HG03565 (cell line): ENCODE results near the gene SLC6A1.
"Not testable (repeated sequence)": the region's sequence is repeated elsewhere in the genome, so short reads cannot be mapped to it uniquely, and the experiment has no call there.

Source experiments
- ATAC-seq: cut with Tn5 transposase; IDR thresholded peaks from one replicate; pipeline ENCODE4 v1.9.1; 2021; ENCODE audit warnings: mild to moderate bottlenecking, moderate library complexity; ENCODE audit not compliant: unreplicated experiment

Gene SLC6A1

DNA sequence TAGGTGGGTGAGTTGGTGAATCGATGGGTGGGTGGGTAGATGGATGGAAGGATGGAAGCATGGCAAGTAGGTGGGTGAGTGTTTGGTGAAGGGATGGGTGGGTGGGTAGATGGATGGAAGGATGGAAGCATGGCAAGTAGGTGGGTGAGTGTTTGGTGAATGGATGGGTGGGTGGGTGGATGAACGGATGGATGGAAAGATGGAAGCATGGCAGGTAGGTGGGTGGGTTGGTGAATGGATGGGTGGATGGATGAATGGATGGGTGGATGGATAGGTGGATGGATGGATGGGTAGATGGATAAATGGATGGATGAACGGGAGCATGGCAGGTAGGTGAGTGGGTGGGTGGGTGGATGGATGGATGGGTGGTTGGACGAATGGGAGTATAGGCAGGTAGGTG, 65.1 kb downstream of the SLC6A1 start:
- no peak for ATAC-seq

DNA sequence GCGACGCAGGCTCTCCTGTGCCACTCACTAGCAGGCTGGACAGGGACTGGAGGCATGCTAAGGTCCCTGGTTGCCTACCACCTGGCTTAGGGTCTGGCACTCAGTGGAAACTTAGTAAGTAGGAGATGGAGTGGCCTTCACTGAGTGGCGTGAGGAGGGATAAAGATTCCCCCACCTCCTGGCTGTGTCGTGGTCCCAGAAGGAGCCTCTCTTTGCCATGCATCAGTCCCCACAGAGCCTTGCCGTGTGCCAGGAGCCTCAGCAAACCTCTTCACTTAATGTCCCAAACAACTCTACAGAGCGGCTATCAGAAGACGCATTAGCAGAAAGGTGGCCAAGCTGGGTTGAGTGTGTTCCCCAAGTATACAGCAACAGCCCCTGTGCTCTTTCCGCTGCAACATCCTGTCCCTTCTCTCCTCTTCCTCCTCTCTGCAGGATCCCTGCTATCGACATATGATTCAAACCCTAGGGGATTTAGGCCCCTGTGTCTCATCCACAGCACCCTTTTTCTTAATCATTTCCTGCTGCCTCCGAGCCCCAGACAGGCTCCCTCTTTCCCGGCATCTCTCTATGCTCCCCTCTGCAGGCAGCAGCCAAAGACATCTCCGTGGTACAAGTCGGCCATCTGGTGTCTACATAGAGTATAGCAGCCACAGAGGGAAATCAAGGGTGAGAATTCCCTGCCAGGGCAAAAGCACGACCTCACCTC, 66.7 kb downstream of the SLC6A1 start:
- ATAC-seq = no peak

DNA sequence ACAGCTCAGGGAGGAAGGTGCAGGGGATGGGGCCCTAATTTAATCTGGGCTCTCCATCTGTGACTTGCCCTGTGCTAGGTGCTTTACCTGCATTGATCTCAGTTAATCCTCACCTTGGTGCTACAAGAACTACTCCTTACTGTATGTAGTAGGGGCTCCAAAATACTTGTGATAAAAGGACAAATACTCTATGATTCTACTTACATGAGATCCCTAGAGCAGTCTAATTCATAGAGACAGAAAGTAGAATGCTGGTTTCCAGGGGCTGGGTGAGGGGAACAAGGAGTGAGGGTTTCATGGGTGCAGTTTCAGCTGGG, 67.2 kb downstream of the SLC6A1 start:
- no peak for ATAC-seq

DNA sequence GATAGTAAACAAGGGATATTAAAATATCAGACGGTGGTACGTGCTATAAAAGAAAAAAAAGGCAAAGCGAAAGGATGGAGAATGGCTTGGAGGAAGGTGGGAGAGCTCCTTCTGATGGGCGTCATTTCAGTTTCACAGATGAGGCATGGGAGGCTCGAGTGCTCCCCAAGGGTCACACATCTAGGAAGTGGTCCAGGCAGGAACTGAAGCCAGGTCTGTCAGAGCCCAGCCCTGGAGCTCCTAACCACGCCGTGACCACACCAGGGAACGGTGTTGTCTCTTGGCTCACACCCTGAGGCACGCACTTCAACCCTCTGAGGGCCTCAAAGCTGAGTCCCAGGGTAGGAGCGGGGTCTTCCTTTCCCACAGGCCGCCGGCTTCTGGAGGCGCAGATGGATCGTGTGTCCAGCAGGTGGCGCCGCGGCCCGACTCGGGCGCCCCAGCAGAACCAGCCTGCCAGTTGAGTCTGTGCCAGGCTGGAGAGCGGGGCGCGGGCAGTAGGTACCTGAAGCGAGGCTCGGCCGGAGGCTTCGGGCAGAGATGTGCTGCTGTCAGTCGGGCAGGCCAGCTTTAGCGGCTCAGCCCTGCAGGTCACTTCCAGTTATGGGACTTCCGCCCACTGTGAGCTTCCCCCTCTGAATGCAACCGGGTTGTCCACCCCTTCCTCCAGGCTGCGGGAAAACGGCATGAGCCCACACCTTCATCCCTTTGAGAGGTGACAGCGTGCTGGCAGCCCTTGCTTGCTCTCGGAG, 68.1 kb downstream of the SLC6A1 start:
- no peak for ATAC-seq

DNA sequence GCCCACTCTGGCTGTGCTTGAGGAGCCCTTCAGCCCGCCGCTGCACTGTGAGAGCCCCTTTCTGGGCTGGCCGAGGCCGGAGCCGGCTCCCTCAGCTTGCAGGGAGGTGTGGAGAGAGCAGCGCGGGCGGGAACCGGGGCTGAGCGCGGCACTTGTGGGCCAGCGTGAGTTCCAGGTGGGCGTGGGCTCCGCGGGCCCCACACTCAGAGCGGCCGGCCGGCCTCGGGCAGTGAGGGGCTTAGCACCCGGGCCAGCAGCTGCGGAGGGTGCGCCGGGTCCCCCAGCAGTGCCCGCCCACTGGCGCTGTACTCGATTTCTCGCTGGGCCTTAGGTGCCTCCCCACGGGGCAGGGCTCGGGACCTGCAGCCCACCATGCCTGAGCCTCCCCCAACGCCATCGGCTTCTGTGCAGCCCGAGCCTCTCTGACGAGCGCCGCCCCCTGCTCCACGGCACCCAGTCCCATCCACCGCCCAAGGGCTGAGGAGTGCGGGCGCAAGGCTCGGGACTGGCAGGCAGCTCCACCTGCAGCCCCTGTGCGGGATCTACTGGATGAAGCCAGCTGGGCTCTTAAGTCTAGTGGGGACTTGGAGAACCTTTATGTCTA, 68.8 kb downstream of the SLC6A1 start:
- ATAC-seq = not testable (repeated sequence)

DNA sequence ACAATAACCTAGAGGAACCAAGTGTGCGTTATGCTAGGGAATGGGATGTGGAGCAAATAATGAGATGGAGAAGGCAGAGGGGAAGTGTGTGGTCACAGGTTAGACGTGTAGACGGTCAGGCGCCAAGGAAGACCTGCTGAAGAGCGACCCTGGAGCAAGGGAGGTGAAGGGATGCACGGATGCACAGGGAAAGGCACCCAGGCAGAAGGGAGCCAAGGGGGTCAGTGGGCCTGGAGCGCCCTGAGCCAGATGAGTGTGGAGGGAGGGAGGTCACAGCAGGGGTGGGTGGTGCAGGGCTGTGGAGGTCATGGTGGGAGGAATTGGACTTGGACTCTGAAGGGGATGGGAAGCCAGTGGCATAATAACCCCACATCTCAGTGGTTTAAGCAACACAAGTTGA, 70.2 kb downstream of the SLC6A1 start:
- no peak for ATAC-seq

DNA sequence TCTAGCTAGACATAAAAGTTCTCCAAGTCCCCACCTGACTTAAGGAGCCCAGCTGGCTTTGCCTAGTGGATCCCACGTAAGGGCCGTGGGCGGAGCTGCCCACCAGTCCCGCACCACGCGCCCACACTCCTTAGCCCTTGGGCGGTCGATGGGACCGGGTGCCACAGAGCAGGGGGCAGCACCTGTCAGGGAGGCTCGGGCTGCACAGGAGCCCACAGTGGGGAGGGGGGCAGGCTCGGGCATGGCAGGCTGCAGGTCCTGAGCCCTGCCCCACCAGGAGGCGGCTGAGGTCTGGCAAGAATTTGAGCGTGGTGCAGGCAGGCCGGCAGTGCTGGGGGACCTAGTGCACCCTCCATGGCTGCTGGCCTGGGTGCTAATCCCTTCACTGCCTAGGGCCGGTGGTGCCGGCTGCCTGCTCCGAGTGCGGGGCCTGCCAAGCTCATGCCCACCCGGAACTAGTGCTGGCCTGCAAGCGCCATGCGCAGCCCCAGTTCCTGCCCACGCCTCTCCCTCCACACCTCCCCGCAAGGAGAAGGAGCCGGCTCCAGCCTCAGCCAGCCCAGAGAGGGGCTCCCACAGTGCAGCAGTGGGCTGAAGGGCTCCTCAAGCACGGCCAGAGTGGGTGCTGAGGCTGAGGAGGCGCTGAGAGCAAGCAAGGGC, 78.7 kb downstream of the SLC6A1 start:
- no peak for ATAC-seq

DNA sequence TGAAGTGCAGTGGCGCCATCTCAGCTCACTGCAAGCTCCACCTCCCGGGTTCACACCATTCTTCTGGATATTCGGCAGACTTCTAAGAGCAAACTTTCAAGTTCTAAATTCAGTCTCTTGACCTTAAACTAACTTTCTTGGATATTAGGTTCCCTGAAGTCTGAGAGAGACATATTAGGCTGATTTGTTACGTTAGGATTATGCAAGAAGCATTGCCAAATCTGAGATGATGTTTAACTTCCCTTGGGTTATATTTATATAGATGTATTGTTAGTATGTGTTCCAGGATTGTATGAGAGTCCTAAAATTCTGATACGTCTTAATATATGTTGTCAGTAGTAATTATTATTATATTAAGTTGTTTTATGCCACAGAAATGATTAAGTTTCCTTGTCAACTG, 80.1 kb downstream of the SLC6A1 start:
- no peak for ATAC-seq

DNA sequence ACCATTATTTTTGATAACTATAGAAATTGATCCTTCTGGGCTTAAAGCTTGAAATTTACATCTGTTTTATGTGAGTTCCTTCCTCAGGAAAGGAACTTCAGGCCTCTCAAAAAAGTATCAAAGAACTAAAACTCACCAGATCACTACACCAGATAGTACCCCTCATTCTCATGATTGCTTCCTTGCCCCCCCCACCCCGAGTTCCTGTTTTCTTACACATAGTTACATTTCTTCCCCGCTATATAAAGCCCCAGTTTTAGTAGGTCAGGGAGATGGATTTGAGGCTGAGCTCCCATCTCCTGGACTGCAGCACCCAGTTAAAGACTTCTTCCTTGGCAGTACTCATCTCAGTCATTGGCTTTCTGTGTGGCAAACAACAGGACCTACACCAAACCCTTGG, 81.5 kb downstream of the SLC6A1 start:
- no peak for ATAC-seq

DNA sequence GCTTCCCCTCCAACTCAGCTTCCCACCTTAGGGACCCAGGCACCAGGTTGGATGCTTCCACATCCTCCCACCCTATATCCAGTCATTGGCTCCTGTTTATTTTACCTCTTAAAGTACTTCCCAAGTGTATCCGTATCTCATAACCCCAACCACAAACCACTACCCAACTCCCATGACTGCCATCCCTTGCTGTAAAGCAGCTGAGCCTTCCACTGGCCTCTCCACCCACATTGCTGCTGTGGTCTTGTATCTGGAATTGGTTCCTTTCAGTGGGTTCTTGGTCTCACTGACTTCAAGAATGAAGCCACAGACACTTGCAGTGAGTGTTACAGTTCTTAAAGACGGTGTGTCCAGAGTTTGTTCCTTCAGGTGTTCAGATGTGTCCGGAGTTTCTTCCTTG, 81.9 kb downstream of the SLC6A1 start:
- ATAC-seq = no peak

DNA sequence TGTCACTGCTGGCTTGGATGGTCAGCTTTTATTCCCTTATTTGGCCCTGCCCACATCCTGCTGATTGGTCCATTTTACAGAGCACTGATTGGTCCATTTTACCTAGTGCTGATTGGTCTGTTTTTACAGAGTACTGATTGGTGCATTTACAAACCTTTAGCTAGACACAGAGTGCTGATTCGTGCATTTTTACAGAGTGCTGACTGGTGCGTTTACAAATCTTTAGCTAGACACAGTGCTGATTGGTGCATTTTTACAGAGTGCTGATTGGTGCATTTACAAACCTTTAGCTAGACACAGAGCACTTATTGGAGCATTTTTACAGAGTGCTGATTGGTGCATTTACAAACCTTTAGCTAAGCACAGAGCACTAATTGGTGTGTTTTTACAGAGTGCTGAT, 82.6 kb downstream of the SLC6A1 start:
- not testable (repeated sequence) for ATAC-seq

DNA sequence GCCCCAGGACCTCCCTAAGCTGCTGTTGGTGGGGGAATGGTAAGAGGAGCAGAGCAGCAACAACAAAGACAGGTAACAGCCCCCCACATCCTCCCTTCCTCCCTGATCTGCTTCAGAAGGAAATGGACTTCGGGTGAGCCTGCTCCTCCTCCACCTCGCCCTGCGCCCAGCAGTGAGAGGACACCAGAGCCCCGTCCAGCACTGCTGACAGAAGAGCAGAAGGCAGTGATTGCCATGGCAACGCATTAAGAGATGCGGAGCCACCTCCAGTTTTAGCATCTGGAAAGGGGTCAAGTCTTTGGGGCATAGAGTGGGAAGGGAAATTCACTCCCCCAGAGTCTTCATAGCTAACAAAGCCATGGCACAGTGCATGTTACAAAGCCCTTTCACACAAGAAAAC, 84.2 kb downstream of the SLC6A1 start:
- ATAC-seq = no peak

DNA sequence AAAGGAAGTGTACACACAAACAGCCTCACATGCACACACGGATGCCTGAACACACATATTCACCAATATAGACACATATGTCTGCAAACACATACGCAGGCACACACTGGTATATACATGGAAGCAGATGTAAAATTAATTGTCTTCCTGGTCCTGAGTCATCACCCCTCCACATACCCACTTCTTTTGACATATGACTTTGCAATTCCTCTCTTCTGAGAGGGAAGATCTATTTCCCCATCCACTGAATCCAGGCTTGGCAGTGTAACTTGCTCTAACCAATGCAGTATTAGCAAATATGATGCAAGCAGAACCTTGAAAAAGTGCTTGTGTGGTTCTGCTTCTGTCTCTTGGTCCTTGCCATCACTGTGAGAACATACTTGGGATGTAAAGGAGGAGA, 84.9 kb downstream of the SLC6A1 start:
- ATAC-seq = no peak

DNA sequence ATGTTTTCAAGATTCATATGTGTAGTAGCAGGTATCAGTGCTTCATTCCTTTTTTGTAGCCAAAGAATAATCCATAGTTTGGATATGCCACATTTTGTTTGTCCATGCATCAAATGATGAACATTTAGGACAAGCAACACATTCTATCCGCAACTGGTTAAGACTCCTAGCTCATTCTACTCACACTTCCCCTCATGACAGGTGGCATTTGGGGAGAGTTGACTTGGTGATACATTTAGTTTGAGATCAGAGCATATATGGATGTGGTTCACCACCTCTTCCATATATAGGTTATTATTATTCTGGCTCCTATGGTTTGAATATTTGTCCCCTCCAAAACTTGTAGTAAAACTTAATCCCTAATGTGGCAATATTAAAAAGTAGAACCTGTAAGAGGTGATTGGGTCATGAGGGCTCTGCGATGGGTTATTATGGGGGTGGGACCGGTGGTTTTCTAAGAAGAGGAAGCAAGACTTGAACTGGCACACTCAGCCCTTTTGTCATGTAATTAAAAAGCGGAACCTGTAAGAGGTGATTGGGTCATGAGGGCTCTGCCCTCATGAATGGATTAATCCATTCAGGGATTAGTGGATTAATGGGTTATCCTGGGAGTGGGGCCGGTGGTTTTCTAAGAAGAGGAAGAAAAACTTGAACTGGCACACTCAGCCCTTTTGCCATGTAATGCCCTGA, 86.4 kb downstream of the SLC6A1 start:
- ATAC-seq = no peak

DNA sequence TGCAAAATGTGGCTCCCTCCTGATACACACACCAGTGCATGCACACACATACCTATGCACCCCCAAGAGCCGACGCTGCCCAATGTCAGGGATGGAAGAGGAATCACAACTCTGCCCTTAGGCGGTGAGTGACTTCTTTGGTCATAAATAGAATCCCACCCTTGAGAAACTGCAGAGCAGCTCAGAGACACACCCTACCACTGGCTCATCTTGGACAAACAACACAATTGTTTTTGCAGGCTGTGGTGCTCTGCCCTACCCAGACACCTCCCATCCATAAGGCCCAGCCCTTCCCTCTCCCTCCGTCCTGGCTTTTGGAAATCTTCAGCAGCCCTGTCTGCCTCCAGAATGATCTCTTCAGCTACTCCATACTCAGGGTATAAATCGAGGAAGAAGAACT, 87.9 kb downstream of the SLC6A1 start:
- ATAC-seq = no peak

DNA sequence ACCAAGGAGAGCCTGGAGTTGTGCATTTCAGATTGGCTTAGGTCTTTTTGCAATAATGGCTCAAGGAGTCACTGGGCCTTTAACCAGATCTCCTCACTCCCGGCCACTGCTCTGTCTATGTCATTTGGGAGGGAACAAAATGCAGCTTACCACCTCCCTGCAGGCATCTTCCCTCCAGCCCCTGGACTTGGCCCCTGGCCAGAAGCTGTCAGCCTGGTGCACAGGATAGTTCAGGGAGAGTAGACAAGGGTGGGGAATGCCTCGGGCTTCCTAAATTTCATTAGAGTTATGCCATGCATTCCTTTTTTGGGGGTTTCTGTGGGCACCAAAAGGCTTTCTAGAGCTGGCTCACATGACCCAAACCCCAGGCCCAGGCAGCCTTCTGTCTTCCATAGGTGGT, 91.5 kb downstream of the SLC6A1 start:
- no peak for ATAC-seq

DNA sequence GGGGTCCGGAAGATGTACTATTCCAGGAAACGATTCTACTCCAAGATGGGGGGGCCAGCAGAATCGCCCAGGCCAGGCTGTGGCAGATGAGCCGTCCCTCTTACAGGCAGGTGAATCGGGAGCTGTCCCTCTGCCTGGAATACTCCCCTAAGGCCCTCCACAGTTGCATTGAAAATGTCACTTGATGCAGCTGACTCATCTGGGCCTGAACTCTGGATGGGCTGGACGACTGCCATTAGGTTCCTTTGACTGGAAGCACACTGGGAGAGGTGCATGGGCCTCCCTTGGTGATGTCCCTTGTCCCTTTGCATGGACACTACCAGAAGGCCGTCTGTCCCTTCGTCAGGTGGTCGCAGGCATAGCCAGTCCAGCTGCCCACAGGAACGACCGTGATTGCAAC, 92.1 kb downstream of the SLC6A1 start:
- ATAC-seq = no peak

DNA sequence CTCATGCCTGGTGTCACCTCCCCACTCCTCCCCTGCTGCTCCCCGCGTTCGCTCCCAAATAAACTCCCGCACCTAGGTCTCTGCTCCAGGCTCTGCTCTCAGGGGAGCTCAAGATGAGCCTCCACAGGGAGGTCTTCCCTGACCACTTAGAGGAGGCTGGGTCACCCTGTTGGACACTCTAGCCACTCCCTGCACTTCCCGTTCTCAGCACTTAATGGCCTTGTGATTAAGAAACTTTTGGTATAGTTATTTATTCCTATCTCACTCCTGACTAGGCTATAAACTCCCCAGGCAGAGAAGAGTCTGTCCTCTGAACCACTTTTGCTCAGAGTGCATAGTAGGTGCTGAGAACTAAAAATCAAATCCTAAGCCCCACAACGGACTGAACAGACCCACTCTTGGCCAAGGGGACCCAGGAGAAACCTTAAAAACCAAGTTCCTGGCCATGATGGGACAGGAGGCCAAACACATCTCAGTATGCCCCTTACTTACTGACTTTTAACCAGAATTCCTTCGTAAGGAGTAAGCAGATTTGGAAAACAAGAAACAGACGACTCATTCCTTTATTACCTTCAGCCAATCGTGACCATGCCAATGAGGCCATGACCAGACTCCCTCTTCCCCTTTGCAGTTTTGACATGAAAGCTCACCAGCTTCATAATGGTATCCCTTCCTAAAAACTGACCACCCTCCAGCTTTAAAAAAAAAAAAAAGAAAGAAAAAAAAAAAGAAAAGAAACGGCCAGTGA, 92.7 kb downstream of the SLC6A1 start:
- ATAC-seq = no peak

DNA sequence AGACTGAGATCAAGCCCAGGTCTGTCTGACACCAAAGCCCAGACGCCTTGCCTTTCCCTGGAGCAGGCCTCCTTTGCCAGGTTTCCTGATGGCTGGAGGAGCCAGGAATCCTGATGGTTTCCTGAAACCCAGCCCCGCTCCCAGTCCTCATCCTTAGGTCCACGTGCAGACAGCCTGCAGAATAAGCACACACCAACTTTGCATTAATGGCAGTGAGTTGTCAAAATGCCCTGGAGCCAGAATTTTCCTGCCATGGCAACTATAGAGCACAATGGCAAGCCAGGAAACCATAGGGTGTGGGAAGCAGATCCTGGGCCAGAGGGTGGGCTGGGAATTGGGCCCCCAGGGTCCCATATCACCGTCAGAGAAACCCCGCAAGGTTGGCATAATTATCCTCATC, 94.3 kb downstream of the SLC6A1 start:
- no peak for ATAC-seq

DNA sequence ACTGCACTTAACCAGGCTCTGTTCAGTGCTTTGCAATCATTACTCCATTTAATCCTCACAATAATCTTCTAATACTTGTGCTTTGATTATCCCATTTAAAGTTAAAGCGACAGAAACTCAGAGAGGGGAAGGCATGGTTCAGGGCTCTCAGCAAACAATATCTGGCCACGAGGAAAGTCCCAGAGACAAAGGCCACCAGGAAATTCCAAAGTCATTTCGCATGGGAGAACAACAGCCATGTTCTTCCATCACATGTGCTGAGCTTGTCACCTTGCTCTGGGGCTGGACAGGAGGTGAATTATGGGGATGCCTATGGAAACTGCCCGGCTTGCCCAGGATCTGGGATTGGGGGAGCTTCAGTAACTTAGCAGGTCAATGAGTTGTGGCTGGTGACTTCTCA, 95.5 kb downstream of the SLC6A1 start:
- no peak for ATAC-seq

DNA sequence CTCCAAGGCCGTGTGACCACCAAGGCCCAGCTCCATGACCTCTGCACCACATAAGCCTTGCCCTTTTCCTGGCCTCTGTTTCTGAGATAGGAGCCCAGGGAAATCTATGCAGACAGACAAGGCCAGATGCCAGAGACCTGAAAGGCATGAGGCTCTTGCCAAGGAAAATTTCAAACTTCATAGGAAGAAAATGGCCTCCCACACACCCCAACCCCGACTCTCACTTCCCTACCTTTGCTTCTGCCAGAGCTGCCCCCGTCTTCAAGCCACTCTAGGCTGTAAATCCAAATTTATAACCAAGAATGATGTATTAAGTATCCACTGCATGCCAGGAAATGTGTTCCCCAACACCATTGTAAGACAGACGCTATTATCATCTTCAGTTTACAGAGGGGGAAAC, 96.3 kb downstream of the SLC6A1 start:
- no peak for ATAC-seq
